ENCODE measurements around the gene SLK.

Gene SLK

GRCh38 chr10:103990121-103990520 is 23.2 kb downstream of the SLK start:
- DNase-seq = no peak

- DNase-seq = no peak
These were observed 23.6 kb downstream of the SLK start for GRCh38 chr10:103990531-103990930.

- no peak for DNase-seq
These were observed 24.6 kb downstream of the SLK start for GRCh38 chr10:103991393-103992128.

DNA sequence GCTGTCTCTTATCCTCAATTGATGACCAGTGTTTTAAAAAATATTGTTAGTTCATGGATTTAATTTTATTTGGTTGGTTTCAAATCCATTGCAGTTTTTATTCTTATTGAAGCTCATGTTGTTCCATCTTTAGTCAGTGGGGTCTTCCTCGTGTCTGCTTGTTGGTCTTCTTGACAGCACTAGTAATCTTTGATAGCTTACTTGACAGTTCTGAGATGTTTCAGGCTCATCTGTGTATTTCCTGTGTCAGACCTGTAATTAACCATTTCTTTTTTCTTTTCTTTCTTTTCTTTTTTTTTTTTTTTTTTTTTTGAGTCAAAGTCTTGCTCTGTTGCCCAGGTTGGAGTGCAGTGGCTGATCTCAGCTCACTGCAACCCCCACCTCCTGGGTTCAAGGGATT is 28.2 kb downstream of the SLK start:
- DNase-seq = no peak

GRCh38 chr10:103998805-103999204 is 31.9 kb downstream of the SLK start:
- DNase-seq = no peak

GRCh38 chr10:104002911-104003310 is 36.0 kb downstream of the SLK start:
- DNase-seq = no peak

DNA sequence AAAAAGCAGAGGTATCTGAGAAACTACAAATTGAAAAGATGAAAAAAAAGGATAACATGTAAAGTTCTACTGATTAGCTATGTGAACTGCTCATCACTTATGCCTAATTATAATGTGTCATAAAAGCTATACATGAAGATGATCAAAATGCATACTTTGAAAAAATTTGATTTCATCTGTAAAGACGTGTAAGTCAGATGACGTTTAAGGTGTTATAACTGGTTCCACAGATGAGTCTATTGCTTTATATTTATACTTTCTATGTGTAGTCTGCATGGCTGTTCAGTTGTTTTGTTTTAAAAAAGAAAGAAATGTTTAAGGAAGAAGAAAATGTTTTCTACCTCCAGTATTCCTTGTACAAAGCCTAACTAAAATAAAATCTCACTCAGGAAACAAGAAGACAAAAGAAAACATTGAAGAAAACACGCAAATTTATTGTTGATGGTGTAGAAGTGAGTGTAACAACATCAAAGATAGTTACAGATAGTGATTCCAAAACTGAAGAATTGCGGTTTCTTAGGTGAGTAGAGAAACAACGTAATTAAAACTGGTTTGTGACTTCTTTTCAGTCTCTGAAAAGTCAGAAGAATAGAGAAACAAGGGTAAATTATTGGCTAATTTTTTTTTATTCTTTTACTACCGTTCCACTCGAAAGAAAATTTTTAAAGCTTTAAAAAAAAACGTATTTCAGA is 38.4 kb downstream of the SLK start:
- DNase-seq = no peak

DNA sequence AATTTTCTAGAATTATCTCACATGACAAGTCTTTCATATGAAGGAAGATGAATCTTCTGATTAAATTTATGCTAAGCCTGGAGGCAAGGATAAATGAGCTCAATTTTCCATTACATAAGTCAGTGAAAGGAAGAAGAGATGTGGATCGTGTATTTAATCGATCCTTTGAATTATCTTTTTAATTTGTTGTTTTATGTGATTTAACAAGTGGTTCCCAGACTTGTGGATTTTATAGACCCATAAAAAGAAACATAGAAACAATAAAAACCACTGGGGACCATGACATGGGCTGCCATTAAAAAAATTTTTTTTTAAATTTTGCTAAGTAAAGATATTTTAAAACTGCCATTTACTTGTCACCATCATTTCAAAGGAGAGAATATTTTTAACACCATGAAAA is 45.0 kb downstream of the SLK start:
- no peak for DNase-seq

DNA sequence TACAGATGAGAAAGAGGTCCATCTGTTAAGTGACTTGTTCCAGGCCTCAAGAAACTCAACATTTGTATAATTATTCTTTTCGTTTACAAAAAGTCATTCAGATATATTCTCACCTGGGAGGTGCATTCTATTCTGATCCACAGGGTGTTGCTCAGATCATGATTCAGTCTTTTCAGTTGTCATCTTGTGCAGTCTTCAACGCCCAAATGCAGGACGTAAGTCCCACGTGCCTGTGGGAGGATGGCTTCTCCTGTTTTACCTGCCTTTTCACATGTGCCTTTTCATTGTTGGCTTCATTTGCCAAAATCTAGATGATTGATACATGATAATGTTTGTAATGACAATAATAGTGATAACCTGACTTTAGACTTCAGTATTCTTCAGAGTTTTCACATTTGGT is 46.5 kb downstream of the SLK start:
- DNase-seq = no peak

DNA sequence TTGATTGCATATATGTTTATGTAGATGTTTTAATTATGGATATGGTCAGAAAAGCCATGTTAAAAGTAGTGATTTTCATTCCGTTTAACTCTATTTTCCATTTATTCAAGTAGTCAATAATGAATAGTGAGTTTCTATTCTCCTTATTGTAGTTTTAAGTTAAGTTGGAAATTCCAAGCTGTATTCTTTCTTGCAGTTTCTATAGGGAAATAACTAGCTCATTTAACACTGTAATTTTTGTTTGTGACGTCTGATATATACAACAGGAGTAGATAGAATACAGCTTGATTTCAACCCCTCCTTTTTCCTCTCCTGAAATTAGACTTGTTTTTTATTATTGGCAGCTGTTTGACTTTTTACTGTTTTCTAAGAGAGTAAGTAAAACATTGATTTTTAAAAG is 47.2 kb downstream of the SLK start:
- no peak for DNase-seq

DNA sequence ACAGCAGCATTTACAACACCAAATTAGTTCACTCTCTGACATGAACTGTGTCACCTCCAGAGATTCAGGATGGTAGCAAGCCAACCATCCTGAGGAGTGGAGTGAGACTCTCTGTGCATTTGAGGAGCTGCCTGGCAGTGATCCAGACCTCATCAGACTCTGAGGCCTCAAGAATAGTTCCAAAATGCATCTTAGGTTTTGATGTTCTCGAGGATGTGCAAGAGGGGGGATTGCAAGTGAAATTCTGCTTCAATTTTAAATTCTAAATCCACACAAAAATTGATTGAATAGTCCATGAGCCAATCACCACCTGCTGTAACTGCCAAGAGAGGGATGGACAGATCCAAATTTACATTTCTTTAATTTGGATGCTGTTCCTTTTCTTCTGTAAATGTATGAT is 49.7 kb downstream of the SLK start:
- DNase-seq = no peak

GRCh38 chr10:104018471-104018870 is 51.5 kb downstream of the SLK start:
- no peak for DNase-seq

DNA sequence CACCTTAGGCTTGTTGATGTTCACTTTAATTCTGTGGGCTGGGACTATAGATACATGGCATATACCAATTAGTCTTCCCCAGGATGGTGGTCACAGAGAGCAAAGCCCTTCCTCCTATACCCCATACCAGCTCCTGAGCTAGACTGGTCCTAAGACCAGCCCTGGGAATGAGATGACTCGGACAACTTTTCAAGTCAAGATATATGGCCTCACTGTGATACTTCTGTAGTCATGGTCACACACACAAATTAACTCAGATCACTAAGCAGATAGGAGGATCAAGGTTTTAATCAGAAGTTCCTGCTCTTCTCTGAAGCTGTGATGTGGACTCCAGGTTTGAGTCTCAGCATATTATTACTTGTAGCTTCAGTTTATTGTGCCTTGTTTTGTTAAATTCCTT is 53.1 kb downstream of the SLK start:
- no peak for DNase-seq

- DNase-seq = no peak
These were observed 54.3 kb downstream of the SLK start for GRCh38 chr10:104021246-104021645.

DNA sequence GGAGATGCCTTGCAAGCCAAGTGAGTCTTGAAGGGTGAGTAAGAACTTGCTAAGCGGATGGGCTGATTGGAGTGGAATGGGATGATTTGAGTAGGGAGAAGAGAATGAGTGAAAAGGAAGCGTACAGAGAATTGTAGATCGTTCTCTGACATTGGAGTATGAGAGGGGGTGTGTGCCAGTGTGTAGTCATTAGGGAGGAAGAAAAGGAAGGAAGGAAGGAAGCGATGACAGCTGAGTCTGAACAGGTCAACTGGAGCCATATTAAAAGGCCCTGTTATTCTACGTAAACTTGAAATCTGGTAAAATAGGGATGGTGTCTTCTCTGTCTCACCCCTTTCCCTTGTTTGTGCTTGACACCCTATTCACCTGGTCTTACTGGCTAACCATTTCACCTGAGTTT is 55.1 kb downstream of the SLK start:
- no peak for DNase-seq

DNA sequence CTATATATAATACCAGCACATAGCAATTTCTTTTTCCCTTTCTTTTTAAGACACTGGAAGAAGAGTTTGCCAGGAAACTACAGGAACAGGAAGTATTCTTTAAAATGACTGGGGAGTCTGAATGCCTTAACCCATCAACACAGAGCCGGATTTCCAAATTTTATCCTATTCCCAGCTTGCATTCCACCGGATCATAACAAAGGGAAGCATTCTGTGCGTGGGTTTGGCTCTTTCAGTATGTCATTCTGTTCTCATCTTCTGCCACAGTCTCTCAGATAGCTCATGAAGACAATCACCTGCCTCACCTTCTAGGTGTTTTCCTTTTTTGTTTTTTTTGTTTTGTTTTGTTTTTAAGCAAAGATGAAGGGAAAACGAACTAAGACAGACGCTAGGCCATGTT is 58.6 kb downstream of the SLK start:
- no peak for DNase-seq

DNA sequence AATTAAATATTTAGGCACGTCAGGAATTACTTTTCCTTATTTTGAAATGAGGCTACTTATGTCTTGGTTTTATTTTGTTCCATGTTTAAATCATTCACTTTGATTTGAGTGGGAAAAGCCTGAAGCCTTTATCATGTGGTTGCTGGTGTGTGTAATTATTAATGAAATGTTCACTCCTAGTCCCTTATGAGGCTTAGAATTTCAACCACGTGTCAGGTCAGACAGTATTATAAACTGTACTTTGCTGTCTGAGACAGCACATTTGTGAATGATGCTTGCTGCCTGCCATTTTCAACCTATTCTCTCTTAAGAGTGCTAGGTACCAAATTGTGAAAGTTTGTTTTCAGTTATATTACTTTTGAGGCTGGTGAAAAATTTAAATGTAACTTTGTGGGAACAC is 59.8 kb downstream of the SLK start:
- no peak for DNase-seq

- DNase-seq = no peak
These were observed 61.2 kb downstream of the SLK start for GRCh38 chr10:104028146-104028545.

DNA sequence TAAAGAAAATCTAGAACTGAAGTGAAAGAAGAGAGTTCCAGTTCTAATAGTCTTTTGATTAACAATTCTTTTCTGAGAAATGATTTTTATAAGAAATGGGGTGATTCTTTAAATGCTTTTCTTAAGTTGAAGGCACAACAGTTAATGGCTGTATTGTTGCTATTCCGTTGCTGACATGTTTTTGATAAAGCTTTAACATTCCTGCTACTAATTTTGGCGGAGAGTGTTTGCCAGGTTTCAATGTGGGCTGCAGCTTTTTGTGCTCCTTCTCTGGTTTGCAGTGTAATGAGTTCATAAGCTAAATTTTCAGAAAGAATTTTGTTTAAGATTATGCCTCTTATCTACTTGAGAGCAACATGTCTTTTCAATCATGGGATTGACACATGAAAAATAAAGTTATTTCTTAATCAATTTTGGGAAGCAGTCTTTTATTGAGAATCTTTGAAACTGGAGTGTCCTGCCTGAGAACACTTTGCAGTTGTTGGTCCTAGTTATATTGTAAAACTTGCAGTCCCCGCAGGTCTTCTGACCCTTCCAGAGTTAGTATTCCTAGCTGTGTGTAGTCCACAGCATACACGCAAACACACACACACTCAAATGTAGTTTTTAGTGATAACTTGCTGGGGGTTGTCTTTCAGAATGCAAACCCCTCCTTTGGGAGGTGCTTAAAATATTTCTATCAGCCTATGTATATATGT is 62.0 kb downstream of the SLK start:
- no peak for DNase-seq

GRCh38 chr10:104029521-104029860 is 62.6 kb downstream of the SLK start:
- DNase-seq = no peak

DNA sequence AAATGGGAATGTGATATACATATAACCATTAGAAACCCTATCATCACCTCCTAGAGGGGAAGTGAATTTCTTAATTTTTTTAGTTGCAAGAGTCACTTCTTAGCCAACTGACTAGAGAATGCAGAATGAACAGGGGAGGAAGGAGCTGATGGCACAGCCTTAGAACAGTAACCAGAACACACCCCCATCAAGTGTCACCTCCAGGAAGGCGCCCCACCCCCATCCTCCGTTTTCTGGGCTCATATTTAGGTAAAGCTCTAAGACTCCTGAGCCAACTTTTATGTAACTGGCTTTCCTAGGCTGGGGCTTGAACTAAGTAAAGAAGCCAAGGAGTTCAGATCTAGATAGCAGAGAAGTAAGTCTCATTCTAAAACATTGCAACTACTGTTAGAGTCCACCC is 64.7 kb downstream of the SLK start:
- no peak for DNase-seq

GRCh38 chr10:104032144-104032775 is 65.3 kb downstream of the SLK start:
- no peak for DNase-seq

DNA sequence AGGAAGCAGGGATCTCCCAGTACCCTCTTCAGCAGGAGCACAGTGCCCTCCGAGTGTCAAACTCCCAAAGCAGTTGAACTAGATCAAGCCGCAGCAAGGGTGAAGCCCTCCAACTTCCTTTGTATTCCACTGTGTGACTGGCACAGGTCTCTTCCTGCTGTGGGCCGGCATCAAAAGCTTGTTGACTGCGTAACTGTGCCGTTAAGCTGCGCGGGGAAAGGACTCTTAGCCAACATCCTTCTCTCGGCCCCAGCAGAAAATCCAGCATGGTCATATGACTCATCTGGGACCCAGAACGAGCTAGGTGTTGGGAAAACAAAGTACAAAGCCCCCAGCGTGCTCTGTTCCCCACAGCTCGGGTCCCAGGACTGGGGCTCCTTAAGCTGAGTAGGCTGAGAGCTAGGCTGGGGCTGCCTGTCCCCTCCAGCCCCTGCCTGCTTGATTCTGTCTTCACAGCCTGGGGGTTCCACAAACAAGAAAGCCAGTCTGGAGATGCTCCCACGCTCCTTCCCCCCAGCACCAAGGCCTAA is 66.5 kb downstream of the SLK start:
- no peak for DNase-seq

Measured in right kidney (tissue), 1 donor.